ENCODE results near the gene KIF6.
"Not testable (repeated sequence)": the region's sequence is repeated elsewhere in the genome, so short reads cannot be mapped to it uniquely, and the experiment has no call there.

The KIF6 gene

DNA sequence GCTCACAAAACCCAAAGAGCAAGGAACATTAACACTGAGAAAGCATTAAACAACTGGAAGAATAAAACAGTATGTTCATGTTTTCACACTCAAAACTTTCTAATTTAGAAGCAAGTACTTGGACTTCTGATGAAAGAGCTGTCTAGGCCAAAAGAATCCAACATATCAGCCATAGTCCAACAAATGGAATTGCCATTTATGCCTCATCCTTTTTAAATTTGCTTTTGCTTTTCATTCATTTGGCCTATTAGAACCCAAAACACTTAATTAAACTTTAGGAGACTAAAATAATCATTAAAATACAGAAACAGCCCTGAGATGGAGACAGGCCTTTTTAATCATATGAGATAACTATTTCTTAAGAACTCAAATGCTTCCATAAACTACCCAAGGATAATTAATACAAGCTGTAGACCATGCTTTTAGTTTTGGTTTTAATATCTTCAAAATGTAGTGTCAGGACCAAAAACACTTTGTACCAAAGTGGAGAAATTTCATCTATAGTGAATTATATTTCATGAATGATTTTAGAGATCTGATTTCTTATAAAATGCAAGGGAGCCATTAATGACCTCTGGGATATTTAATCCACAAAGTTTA, 166.5 kb downstream of the KIF6 start:
- no peak for DNase-seq (ENCODE audit: low read depth in 2 of 3, low spot score in 1 of 3)

DNA sequence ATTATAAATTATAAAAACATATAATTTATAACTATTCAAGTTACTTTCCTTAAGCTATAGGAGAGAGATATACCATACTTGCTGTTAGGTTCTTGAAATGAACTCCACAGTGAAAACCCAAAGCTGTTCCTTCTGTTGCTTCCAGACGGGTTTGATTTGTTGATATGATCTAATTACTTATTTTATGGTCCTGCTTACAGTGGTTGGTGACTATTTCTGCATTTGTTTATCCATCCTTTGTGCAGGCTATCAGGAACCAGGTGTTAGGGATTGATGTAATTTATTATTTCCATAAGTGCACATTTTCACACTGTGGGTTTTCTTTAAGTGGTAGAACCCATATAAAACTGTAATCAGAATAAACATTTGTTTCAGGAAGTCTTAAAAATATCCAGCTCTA, 167.1 kb downstream of the KIF6 start:
- DNase-seq (ENCODE audit: low read depth in 2 of 3, low spot score in 1 of 3) = no peak

DNA sequence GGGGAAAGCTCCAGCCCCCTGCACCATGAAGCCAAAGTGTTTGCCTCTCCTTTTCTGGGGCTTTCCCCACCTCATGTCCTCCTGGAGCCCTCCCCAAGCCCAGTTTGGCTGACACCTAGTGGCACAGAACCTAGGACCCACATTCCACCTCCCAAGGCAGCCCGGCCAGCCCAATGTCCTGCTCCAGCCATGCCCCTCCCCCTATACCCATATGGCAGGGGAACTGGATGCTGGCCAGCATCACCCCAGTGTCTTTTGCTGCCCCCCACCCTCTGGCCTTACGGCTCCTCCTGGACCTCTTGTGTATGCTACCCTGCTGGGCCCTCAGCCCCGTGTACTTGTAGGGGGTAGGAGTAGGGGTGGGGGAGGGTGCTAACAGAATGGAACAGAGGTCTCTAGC, 170.1 kb downstream of the KIF6 start:
- DNase-seq (ENCODE audit: low read depth in 2 of 3, low spot score in 1 of 3) = no peak

DNA sequence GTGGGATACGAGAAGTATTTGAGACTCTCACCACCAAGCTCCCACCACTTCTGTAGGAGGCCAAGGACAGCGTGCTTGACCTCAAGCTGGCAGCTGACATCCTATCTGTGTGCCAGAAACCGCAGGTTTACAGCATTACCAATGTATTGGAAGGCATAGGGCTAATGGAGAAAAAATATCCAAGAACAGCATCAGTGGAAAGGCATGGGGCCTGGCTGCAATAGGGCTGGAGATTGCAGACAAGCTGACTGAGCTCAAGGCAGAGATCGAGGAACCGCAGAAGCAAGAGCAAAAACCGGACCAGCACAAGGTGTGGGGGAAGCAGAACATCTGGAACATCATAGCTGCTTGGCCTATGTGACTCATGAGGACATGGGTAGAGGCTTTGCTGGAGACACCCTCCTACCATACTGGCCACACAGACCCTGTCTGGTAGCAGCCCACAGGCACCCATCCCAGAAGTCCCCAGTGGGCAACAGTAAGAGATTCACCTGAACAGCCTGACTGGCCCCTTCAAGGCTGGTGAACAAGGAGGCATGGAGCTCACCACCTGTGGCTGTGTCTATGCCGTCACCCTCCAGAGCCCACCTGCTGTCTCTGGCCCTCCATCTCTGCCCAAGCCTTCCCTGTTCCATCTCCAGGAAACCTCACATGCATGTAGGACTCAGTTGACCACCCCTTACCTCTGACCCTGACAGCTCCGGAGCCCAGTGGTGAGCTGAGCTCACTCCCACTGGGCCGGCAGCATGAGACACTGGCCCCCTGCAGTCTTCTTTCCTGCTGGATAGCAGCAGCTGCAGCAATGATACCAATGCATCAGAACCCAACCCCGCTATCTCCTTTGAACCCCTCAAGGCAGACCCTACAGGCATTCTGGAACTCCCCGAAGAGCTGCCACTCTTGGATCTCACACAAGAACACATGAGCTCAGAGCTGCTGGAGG, 171.1 kb downstream of the KIF6 start:
- DNase-seq (ENCODE audit: low read depth in 2 of 3, low spot score in 1 of 3) = no peak

DNA sequence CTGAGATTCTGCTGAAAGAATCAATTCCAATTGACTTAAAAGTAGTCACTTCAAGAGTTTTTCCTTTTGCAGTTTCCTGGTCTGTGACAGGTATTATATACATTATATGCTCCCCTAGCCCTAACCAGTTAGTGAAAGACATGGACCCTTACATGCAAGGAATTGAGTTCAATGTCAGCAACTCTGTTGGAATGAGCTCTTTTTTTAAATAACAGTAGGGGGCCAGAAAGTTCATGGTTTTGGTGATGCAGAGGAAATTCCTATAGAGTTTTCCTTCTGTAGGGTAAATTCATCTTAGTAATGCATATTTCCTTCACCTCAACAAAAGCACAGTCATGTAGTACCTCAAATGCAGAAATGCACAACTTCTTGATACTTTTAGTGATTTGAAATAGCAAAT, 172.2 kb downstream of the KIF6 start:
- no peak for DNase-seq (ENCODE audit: low read depth in 2 of 3, low spot score in 1 of 3)

DNA sequence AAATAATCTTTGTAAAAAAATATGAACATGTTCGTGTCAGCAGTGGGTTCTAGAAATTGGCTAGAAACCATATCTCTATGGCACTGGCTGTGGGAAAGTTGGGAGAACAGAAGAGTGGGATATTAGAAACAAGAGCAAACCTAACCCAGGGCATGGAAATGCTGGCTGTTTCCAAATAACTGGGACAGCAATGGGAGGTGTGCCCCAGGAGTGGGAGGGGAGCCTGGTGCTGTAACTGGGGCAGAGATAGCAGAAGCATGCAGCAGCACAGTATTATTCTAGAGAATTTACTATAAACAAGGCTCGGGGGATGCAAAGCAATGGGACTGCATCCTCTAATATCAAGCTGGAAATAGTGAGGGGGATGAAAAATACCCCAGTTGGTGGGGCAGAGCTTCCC, 175.0 kb downstream of the KIF6 start:
- no peak for DNase-seq (ENCODE audit: low read depth in 2 of 3, low spot score in 1 of 3)

DNA sequence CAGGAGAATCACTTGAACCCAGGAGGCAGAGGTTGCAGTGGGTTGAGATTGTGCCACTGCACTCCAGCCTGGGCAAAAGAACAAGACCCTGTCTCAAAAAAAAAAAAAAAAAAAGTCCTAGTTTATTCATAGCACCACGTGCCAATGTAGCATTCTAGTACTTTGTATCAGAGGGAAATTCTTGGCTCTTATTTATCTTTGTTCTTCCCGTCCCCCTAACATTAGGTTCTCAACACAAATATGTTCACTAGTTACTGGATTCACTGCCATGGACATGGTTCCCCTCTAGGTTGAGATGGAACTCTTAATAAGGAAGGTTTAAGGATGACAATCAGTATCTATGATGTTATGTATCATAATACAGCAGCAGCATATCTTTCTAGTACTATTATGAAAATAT, 178.5 kb downstream of the KIF6 start:
- no peak for DNase-seq (ENCODE audit: low read depth in 2 of 3, low spot score in 1 of 3)

DNA sequence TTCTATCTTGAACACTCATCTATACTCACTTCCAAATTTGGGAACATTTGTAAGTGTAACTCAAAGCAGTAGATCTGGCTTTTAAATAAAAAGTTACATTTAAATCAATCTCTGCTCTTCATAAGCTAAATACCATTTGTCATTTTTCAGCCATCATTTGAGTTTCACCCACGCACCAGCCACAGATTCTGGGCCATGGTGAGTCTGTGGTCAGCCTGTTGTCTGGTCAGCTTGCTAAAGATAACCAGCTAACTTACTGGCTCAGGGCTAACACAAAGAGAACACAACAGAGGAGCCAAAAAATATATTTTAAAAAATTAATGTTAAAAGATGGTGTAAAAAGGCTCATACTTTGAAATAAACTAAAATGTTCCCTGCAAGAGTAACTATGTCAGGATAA, 181.3 kb downstream of the KIF6 start:
- no peak for DNase-seq (ENCODE audit: low read depth in 2 of 3, low spot score in 1 of 3)

DNA sequence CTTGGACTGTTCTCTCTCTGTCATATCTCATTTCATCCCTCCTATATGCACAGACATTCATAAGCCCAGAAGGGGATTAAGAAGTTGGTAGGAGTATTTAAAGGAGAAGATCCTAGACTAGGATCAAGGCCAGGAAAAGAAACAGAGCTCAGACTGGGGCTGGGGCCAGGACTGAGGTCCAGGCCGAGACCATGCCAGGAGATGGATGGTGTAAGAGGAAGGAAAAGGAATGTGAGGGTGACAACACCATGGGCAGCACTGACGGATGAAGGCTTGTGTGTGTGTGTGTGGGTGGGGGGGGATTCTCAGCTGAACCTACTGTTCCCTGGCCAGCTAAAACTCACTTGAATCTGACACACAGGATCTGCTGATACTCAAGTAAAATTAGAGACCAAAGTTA, 182.1 kb downstream of the KIF6 start:
- DNase-seq (ENCODE audit: low read depth in 2 of 3, low spot score in 1 of 3) = no peak

DNA sequence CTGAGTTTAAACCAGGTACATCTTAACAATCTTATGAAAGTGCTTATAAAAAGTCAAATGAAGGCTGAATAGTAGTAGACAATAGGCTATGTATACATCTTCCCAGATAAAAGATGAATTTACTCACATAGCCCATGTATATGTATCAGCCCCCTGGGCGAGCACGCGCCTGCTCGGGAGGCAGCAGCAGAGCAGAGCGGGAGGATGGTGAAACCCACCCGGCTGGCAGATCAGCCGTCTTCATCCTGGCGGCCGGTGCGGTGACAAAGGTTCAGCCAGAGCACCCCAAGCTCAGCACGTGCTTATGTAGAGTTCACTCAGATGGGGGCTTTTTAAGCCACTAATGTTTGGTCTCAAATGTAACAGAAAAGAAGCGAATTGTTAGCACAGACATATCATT, 184.8 kb downstream of the KIF6 start:
- DNase-seq (ENCODE audit: low read depth in 2 of 3, low spot score in 1 of 3) = no peak

DNA sequence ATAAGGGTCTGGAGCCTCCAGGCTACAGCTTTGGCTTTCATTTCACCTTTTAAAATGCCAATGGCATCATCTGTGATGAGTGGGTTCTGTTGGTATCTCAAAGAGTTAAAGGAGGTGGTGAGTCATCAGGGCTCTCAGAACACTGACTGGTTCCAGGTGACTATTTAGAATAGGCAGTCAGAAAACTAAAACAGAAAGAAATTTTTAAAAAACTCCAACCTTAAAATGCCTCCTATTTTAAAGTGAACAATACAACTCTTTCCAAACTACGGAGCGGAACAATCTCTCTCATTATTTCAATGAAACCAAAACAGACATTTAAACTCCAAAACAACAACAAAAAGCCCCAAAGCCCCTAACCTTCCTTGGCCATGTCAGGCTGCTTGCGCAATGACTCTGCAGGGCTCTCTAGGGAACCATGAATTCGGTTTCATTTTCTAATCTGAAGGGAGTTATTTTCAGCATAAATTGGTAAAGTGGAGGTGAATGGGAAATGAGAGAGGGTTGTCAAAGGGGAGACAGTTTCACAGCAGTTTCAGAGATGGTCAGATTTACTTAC, 194.9 kb downstream of the KIF6 start:
- DNase-seq (ENCODE audit: low read depth in 2 of 3, low spot score in 1 of 3) = no peak

DNA sequence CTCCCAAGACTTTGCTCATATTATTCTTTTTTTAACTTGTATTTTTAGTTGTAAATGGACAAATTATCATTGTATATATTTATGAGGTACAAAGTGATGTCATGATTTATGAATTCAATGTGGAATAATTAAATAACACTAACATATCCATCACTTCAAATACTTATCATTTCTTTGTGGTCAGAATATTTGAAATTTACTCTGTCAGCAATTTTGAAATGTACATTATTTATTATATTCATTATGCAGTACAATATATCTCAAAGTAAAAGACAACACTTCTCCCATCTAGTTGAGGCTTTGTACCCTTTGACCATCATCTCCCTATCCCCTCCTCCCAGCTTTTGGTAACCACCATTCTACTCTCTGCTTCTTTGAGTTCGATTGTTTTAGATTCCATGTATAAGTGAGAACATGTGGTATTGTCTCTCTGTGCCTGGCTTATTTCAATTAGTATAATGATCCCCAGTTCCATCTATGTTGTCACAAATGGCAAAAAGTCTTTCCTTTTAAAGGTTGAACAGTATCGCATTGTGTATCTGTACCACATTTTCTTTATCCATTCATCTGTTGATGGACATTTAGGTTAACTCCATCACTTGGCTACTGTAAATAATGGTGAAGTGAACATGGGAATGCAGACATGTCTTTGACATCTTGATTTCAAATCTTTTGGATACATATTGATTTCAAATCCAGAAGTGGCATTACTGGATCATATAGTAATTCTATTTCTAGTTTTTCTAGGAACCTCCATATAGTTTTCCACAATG, 197.2 kb downstream of the KIF6 start:
- DNase-seq (ENCODE audit: low read depth in 2 of 3, low spot score in 1 of 3) = no peak

DNA sequence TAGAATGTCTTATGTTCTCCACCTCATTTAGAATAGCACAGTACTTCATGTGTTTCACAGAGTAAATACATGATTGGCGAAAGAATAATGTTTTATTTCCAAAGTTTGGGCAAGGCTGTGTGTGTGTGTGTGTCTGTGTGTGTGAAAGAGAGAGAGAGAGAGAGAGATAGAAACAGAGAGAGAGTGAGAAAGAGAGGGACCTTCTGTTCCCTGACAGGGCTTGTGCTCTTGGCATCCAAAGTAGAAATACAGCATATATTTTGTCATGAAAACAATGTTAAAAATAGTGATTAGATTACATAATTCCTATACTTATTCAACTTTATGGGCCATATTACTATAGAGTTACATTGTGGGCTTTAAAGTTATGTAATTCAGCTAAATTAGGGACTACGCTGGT, 201.2 kb downstream of the KIF6 start:
- no peak for DNase-seq (ENCODE audit: low read depth in 2 of 3, low spot score in 1 of 3)

DNA sequence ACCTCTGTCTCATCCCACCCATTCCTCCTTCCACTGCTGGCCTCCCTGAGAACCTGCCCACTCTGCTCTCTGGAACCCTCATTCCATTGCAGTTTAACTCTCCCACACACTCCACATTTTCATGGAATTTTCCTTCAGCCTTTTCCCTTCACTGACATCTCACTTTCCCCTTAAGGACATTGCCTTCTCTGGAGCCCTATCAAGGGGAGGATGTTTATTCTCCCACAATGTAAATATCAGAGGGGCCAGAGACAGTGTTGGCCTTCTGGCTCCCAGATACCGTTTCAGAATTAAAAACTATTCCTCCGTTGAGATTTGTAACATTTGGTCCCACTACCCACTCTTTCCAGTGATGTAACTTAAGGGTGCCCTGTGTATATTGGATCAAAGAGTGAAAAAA, 203.2 kb downstream of the KIF6 start:
- DNase-seq (ENCODE audit: low read depth in 2 of 3, low spot score in 1 of 3) = no peak

DNA sequence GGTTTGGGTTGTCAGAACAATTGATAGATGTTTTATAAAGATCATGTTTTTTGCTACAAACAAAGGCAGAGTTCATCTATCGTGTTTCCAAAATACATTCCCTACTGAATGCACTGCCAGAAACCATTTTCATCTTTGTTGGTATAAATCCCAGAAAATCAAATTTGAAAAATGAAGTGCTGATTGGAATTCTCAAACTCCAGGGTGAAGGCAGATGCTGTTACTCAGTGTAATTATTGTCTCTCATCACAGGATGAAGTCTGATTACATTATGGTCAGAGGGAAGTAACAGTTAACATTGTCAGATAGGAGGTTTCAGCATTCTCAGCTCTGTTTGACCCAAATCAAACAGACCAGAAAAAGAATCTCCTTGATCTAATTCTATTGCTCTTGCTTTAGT, 204.3 kb downstream of the KIF6 start:
- no peak for DNase-seq (ENCODE audit: low read depth in 2 of 3, low spot score in 1 of 3)

DNA sequence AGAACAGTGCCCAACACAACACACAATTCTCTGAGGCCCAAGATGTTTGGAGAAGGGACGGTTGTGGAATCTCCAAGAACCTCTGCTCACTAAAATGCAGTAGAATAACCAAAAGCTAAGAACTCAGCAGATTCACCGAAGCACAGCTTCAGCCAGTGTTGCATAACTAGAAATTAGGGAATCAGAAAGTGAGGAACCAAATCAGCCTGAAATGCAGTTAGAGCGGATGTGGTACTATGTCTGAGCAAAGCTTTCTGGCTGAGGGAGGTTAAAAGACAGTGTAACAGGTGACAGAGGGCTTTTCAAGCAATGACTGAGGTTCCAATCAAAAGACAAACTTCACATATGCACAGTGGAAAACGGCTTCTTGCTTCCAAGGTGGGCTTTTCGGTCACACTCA, 204.8 kb downstream of the KIF6 start:
- no peak for DNase-seq (ENCODE audit: low read depth in 2 of 3, low spot score in 1 of 3)

DNA sequence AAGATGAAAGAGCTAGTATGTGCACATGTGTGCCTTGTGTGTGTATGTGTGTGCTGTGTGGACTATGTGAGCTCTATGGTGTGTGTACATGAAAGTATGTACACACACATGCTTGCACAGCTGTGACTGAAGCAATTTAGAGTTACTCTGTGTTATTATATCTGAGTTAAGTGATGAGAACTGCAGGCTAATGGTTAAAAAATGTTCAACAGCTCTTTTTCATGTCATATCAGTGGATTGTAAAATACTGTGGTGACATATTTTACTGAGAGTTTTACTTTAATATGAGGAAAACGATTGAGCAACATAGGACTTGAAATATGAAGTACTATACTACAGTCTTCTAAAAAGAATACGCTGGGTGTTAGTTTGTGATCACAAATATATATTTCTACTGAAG, 207.0 kb downstream of the KIF6 start:
- no peak for DNase-seq (ENCODE audit: low read depth in 2 of 3, low spot score in 1 of 3)

DNA sequence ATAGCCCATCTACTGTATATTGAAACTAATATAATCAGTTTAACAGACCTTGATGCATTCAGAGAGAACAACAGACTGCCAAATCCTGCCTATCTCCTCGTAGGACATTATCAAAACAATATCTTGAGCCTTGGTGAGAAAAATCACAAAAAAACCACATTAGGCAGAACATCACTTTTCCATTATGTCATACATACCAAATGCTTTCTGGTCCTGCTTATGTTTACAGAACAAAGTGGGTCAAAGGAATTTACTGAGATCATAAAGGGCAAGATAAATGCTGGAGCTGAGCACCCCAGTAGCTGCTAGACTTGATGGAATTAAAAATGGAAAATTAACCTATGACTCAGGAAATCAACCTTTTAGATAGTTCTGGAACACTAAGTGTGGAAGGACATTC, 207.5 kb downstream of the KIF6 start:
- no peak for DNase-seq (ENCODE audit: low read depth in 2 of 3, low spot score in 1 of 3)

DNA sequence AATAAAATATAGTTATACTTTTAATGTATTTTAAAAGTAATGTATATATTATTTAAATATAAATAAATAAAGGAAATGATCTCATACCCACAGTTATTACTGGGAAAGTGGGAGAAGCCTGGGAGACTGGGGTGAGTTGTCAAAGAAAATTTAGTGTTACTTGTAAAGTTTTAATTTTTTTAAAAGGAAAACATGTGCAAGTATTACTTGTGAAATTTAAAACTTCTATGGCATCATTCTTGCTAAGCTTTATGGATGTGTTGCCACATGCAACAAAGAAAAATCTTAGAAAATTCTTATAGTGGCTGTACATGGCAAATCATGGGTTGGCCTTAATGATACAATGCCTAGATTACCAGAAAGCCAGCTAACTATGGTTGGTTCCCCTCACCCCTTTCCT, 208.7 kb downstream of the KIF6 start:
- DNase-seq (ENCODE audit: low read depth in 2 of 3, low spot score in 1 of 3) = no peak

DNA sequence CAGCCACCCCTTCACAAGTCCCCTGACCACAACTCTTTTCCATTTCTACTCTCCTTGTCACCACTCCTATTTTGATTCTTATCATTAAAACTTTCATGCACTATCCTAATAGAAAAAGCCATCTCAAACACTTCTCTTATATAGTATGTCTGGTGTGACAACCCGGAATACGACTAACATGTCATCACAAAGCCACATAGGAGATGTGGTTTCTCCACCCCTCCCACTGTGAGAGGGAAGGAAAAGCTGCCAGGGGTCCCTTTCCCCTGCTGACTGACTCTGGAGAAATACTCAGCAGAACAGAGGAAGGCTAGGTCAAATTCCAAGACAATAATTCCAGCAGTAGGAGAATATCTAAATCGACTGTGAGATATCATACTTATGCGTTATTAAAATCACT, 209.7 kb downstream of the KIF6 start:
- no peak for DNase-seq (ENCODE audit: low read depth in 2 of 3, low spot score in 1 of 3)

DNA sequence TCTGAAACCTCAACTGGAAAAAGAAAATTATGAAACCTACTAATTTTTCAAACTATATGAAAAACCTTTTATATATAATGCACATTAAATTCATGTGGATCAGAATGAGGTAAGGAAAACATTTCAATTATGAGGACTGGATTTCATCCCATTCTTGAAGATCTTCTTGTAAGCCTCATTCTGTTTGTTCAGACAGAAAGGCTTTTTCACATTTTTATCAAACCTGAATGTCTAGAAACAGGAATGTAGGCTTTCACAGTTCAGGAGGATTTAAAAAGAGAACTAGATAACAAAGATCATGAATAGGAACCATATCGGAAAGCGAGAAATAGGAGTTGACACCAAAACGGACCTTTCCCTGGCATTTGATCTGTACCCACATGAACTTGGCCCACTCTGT, 210.2 kb downstream of the KIF6 start:
- no peak for DNase-seq (ENCODE audit: low read depth in 2 of 3, low spot score in 1 of 3)

DNA sequence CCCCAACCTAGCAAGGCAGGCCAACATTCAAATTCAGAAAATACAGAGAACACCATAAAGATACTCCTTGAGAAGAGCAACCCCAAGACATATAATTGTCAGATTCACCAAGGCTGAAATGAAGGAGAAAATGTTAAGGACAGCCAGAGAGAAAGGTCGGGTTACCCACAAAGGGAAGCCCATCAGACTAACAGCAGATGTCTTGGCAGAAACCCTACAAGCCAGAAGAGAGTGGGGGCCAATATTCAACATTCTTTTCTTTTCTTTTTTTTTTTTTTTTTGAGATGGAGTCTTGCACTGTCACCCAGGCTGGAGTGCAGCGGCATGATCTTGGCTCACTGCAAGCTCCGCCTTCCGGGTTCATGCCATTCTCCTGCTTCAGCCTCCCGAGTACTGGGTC, 215.4 kb downstream of the KIF6 start:
- not testable (repeated sequence) for DNase-seq (ENCODE audit: low read depth in 2 of 3, low spot score in 1 of 3)

Measured in stimulated activated CD4-positive, alpha-beta T cell treated with anti-CD3 and anti-CD28 coated beads, Interleukin-12 subunit alpha, Interleukin-12 subunit beta, amount 100 ng/mL, for 48 hours (primary cell).